ENCODE data around the gene MMP14.
A peak's percentile ranks its signal among the peaks of the same experiment; 100 is the strongest.
"Not testable (repeated sequence)": the region's sequence is repeated elsewhere in the genome, so short reads cannot be mapped to it uniquely, and the experiment has no call there.

Gene MMP14

GRCh38 chr14:22856428-22856827 lies 20.0 kb downstream of the MMP14 start:
- no peak for DNase-seq

GRCh38 chr14:22860377-22860776 lies 24.0 kb downstream of the MMP14 start:
- not testable (repeated sequence) for DNase-seq

GRCh38 chr14:22861651-22862050 lies 25.3 kb downstream of the MMP14 start:
- no peak for DNase-seq

DNA sequence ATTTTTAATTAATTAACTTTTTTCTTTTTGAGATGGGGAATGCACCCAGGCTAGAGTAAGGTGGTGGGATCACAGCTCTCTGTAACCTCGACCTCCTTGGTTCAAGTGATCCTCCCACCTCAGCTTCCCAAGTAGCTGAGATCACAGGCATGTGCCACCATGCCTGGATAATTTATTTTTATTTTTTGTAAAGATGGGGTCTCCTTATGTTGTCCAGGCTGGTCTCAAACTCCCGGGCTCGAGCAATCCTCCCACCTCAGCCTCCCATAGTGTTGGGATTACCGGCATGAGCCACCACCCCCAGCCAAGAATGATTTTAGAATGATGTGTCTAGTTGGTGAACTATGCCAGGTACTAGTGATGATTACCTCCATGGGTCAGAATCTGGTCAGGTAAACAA lies 28.6 kb downstream of the MMP14 start:
- DNase-seq: no peak

- no peak for DNase-seq
These were observed 29.3 kb downstream of the MMP14 start for GRCh38 chr14:22865424-22866405.

DNA sequence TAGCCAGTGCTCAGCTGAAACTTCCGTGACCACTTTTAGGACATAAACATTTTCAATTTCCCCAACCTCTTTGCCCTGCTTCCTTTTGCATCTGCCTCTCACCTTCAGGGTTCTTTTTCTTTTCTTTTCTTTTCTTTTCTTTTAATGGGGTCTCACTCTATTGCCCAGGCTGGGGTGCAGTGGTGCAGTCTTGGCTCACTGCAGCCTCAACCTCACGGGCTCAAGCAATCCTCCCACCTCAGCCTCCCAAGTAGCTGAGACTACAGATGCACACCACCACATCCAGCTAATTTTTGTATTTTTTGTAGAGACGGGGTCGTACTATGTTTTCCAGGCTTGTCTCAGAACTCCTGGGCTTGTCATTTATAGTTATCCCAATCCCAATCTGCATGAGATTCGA lies 30.5 kb downstream of the MMP14 start:
- no peak for DNase-seq

DNA sequence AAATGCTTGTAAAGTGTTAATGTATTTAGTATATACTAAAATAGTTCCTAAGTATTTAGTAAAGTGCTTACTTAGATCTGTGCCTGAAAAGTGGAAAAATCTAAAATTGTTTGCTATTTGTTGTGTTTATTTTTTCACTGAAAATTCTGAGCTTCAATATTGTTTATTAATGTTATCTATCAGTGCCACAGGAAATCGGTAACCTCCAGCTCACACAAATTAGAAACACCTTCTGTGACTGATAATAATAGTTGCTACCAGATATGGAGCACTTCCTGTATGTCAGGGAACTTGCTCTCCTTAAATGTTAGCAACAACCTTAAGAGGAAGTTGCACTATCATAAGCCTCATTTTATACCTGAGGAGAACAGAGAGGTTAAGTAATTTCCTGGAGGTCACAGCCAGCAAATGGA lies 34.4 kb downstream of the MMP14 start:
- no peak for DNase-seq

GRCh38 chr14:22871224-22872032 lies 35.0 kb downstream of the MMP14 start, which contains the start of gene LRP10:
LRP10 (plus strand) TSS chr14:22871740; CDS start chr14:22872304, 564 bp downstream.
- DNase-seq: peak; percentile 95

- peak; percentile 74 for DNase-seq
These were observed 35.8 kb downstream of the MMP14 start for GRCh38 chr14:22872033-22872832.

GRCh38 chr14:22872833-22873520 lies 36.6 kb downstream of the MMP14 start:
- peak; percentile 23 for DNase-seq

DNA sequence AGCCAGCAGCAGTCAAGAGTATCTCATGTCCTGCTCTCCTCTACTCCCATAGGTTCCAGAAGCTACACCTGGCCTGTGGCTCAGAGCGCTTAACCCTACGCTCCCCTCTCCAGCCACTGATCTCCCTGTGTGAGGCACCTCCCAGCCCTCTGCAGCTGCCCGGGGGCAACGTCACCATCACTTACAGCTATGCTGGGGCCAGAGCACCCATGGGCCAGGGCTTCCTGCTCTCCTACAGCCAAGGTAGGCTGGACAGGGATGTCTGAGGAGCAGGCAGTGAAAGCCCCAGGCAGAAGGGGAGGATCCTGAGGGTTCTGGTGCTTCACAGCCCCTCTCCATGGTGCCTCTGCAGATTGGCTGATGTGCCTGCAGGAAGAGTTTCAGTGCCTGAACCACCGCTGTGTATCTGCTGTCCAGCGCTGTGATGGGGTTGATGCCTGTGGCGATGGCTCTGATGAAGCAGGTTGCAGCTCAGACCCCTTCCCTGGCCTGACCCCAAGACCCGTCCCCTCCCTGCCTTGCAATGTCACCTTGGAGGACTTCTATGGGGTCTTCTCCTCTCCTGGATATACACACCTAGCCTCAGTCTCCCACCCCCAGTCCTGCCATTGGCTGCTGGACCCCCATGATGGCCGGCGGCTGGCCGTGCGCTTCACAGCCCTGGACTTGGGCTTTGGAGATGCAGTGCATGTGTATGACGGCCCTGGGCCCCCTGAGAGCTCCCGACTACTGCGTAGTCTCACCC lies 38.8 kb downstream of the MMP14 start:
- DNase-seq: no peak

GRCh38 chr14:22875748-22876319 lies 39.4 kb downstream of the MMP14 start:
- DNase-seq: no peak

- DNase-seq: no peak
These were observed 40.7 kb downstream of the MMP14 start for GRCh38 chr14:22877000-22877501.

- no peak for DNase-seq
These were observed 42.2 kb downstream of the MMP14 start for GRCh38 chr14:22878271-22879246.

GRCh38 chr14:22882064-22882463 lies 45.7 kb downstream of the MMP14 start:
- no peak for DNase-seq

GRCh38 chr14:22882529-22883172 lies 46.3 kb downstream of the MMP14 start:
- peak; percentile 74 for DNase-seq

- peak; percentile 63 for DNase-seq
These were observed 47.0 kb downstream of the MMP14 start, which contains the start of gene REM2 for GRCh38 chr14:22883173-22883976. REM2 (plus strand) TSS chr14:22883222; CDS start chr14:22883288, 66 bp downstream.
